ENCODE results near the gene RBPJ.

The RBPJ gene

GRCh38 chr4:26424153-26424552 lies 103.3 kb downstream of the RBPJ start:
- DNase-seq = no peak

- no peak for DNase-seq
Observed at GRCh38 chr4:26424838-26425237, 104.0 kb downstream of the RBPJ start.

- DNase-seq = no peak
Observed at GRCh38 chr4:26425953-26426352, 105.1 kb downstream of the RBPJ start.

- DNase-seq = no peak
Observed at GRCh38 chr4:26426892-26427291, 106.1 kb downstream of the RBPJ start.

- no peak for DNase-seq
Observed at GRCh38 chr4:26429910-26430309, 109.1 kb downstream of the RBPJ start.

- DNase-seq = no peak
Observed at GRCh38 chr4:26431461-26432180, 110.8 kb downstream of the RBPJ start.

- no peak for DNase-seq
Observed at GRCh38 chr4:26432419-26432818, 111.6 kb downstream of the RBPJ start.

- DNase-seq = no peak
Observed at GRCh38 chr4:26433556-26433955, 112.7 kb downstream of the RBPJ start.

- no peak for DNase-seq
Observed at GRCh38 chr4:26434030-26434639, 113.3 kb downstream of the RBPJ start.

GRCh38 chr4:26441102-26441501 lies 120.3 kb downstream of the RBPJ start:
- DNase-seq = no peak

- DNase-seq = no peak
Observed at GRCh38 chr4:26441771-26442170, 121.0 kb downstream of the RBPJ start.

GRCh38 chr4:26447378-26447777 lies 126.6 kb downstream of the RBPJ start:
- no peak for DNase-seq

GRCh38 chr4:26450418-26450817 lies 129.6 kb downstream of the RBPJ start:
- DNase-seq = no peak

- DNase-seq = no peak
Observed at GRCh38 chr4:26451597-26451996, 130.8 kb downstream of the RBPJ start.

GRCh38 chr4:26452565-26453531 lies 132.0 kb downstream of the RBPJ start:
- no peak for DNase-seq

- DNase-seq = no peak
Observed at GRCh38 chr4:26454961-26455360, 134.1 kb downstream of the RBPJ start.

- DNase-seq = no peak
Observed at GRCh38 chr4:26455571-26455970, 134.8 kb downstream of the RBPJ start.

- no peak for DNase-seq
Observed at GRCh38 chr4:26457412-26457811, 136.6 kb downstream of the RBPJ start.

GRCh38 chr4:26458157-26458561 lies 137.3 kb downstream of the RBPJ start:
- no peak for DNase-seq

GRCh38 chr4:26459054-26459755 lies 138.4 kb downstream of the RBPJ start:
- DNase-seq = no peak

- no peak for DNase-seq
Observed at GRCh38 chr4:26459756-26460530, 139.1 kb downstream of the RBPJ start.

GRCh38 chr4:26462874-26463273 lies 142.1 kb downstream of the RBPJ start:
- no peak for DNase-seq
